Glutamatergic neuron (in vitro differentiated cells): ENCODE measurements around the gene IHH. TPM values are rescaled to one million over a fixed set of nuclear protein-coding genes. Genes with fewer than 3 reads are reported as not detected.

Experiments used
- DNase-seq: peaks from one replicate; pipeline ENCODE4 v3.0.0; 2022
- H3K27ac Mint-ChIP-seq: one replicate; pipeline ENCODE4 v1.8.0; 2020; ENCODE audit warnings: mild to moderate bottlenecking, mixed read lengths, inconsistent platforms; ENCODE audit not compliant: unreplicated experiment
- H3K27me3 Mint-ChIP-seq: one replicate; pipeline ENCODE4 v1.8.0; 2020; ENCODE audit warnings: mild to moderate bottlenecking, moderate library complexity, mixed read lengths, inconsistent platforms; ENCODE audit not compliant: unreplicated experiment
- H3K36me3 Mint-ChIP-seq: one replicate; pipeline ENCODE4 v1.8.0; 2020; ENCODE audit warnings: mild to moderate bottlenecking, mixed read lengths, inconsistent platforms; ENCODE audit not compliant: unreplicated experiment
- H3K4me1 Mint-ChIP-seq: one replicate; pipeline ENCODE4 v1.8.0; 2020; ENCODE audit warnings: mild to moderate bottlenecking, low read depth, mixed read lengths, inconsistent platforms; ENCODE audit not compliant: unreplicated experiment
- H3K4me3 Mint-ChIP-seq: one replicate; pipeline ENCODE4 v1.8.0; 2020; ENCODE audit warnings: mild to moderate bottlenecking, mixed read lengths, inconsistent platforms; ENCODE audit not compliant: unreplicated experiment
- H3K9me3 Mint-ChIP-seq: one replicate; pipeline ENCODE4 v1.8.0; 2020; ENCODE audit warnings: mild to moderate bottlenecking, moderate library complexity, mixed read lengths, inconsistent platforms; ENCODE audit not compliant: unreplicated experiment
- CTCF ChIP-seq: fragments of 200-600 bp; sonication (generic); IDR thresholded peaks from one replicate; pipeline ENCODE4 v1.5.0; 2021; ENCODE audit not compliant: partially characterized antibody, unreplicated experiment
- total RNA-seq: library from RNA; stranded (reverse); fragmentation: NEBNext Ultra II Directional; extraction: Animal tissue kit (Norgen Biotek cat#: 25700); gene quantifications from one replicate; pipeline ENCODE4 v1.2.1, GENCODE V29; 2021; ENCODE audit not compliant: unreplicated experiment

IHH gene
- total RNA-seq, 1 donor from 2014 or later = not detected

GRCh38 chr2:219090436-219091299 is 29.9 kb upstream of the IHH start:
- DNase-seq = no peak
- Mint-ChIP-seq H3K27ac (no peak overlapping the region), H3K4me1 (peaks cover 19% of the 10 kb centered on the region), H3K36me3 (no peaks in the 10 kb centered on the region), H3K9me3 (no peaks in the 10 kb centered on the region), H3K4me3 (no peak overlapping the region), H3K27me3 (no peaks in the 10 kb centered on the region)
- no peak for TF ChIP-seq CTCF

GRCh38 chr2:219089330-219089729 is 28.6 kb upstream of the IHH start:
- DNase-seq = no peak
- Mint-ChIP-seq H3K4me1 (peaks cover 22% of the 10 kb centered on the region), H3K27ac (no peak overlapping the region), H3K9me3 (no peaks in the 10 kb centered on the region), H3K36me3 (no peaks in the 10 kb centered on the region), H3K4me3 (no peak overlapping the region), H3K27me3 (peaks cover 2% of the 10 kb centered on the region)
- no peak for TF ChIP-seq CTCF

- Mint-ChIP-seq H3K27ac (no peak overlapping the region), H3K9me3 (no peaks in the 10 kb centered on the region), H3K4me1 (peaks cover 19% of the 10 kb centered on the region), H3K27me3 (peaks cover 2% of the 10 kb centered on the region), H3K4me3 (no peak overlapping the region), H3K36me3 (no peaks in the 10 kb centered on the region)
- no peak for DNase-seq
- no peak for TF ChIP-seq CTCF
These were observed 27.1 kb upstream of the IHH start for GRCh38 chr2:219087848-219088247.

GRCh38 chr2:219087361-219087760 is 26.6 kb upstream of the IHH start:
- H3K36me3 Mint-ChIP-seq = no peaks in the 10 kb centered on the region
- no peak for TF ChIP-seq CTCF
- peaks cover 19% of the 10 kb centered on the region for H3K4me1 Mint-ChIP-seq
- H3K9me3 Mint-ChIP-seq = no peaks in the 10 kb centered on the region
- H3K27ac Mint-ChIP-seq = peak overlapping the region; percentile 74
- peaks cover 2% of the 10 kb centered on the region for H3K27me3 Mint-ChIP-seq
- peak; percentile 57 for DNase-seq
- peak overlapping the region; percentile 72 for H3K4me3 Mint-ChIP-seq

GRCh38 chr2:219086196-219086595 is 25.5 kb upstream of the IHH start:
- Mint-ChIP-seq H3K9me3 (no peaks in the 10 kb centered on the region), H3K27me3 (peaks cover 2% of the 10 kb centered on the region), H3K4me3 (no peak overlapping the region), H3K36me3 (no peaks in the 10 kb centered on the region), H3K27ac (no peak overlapping the region), H3K4me1 (peaks cover 19% of the 10 kb centered on the region)
- DNase-seq = no peak
- no peak for TF ChIP-seq CTCF
